HUES48 (cell line): ENCODE results near the gene TAF3.
A peak's percentile ranks its signal among the peaks of the same experiment; 100 is the strongest.

Experiments used
- H3K27ac ChIP-seq: one replicate; pipeline ENCODE4 v1.7.0; 2013; ENCODE audit warnings: low read depth, low read length, inconsistent platforms
- H3K27me3 ChIP-seq: 2 replicates; pipeline ENCODE4 v1.6.1; 2013; ENCODE audit warnings: mild to moderate bottlenecking, low read length; ENCODE audit not compliant: control insufficient read depth, insufficient read depth
- H3K36me3 ChIP-seq: 2 replicates; pipeline ENCODE4 v1.6.1; 2013; ENCODE audit warnings: low read length; ENCODE audit not compliant: control insufficient read depth, insufficient read depth
- H3K4me1 ChIP-seq: 2 replicates; pipeline ENCODE4 v1.6.1; 2013; ENCODE audit warnings: mild to moderate bottlenecking, low read length; ENCODE audit not compliant: control insufficient read depth, insufficient read depth
- H3K4me3 ChIP-seq: 2 replicates; pipeline ENCODE4 v1.5.1; 2013; ENCODE audit warnings: mild to moderate bottlenecking, low read depth, low read length
- H3K9ac ChIP-seq: 2 replicates; pipeline ENCODE4 v1.6.1; 2013; ENCODE audit warnings: mild to moderate bottlenecking, low read depth, low read length, moderate library complexity
- H3K9me3 ChIP-seq: 2 replicates; pipeline ENCODE4 v1.6.1; 2013; ENCODE audit warnings: low read length; ENCODE audit not compliant: control insufficient read depth, insufficient read depth

The TAF3 gene

GRCh38 chr10:7836571-7836970 lies 18.3 kb downstream of the TAF3 start:
- H3K27ac ChIP-seq: no peak overlapping the region
- no peaks in the 10 kb centered on the region for H3K27me3 ChIP-seq
- no peaks in the 10 kb centered on the region for H3K9me3 ChIP-seq
- 0 out of 2 replicates have a peak, but pooled peaks cover 2% of the 10 kb centered on the region for H3K36me3 ChIP-seq
- H3K4me1 ChIP-seq: no peaks in the 10 kb centered on the region
- H3K4me3 ChIP-seq: no peak overlapping the region
- H3K9ac ChIP-seq: no peak overlapping the region

GRCh38 chr10:7846591-7846990 lies 28.3 kb downstream of the TAF3 start:
- Histone ChIP-seq H3K9me3 (no peaks in the 10 kb centered on the region), H3K27ac (no peak overlapping the region)

GRCh38 chr10:7853226-7853842 lies 35.0 kb downstream of the TAF3 start:
- H3K9ac ChIP-seq: no peak overlapping the region
- H3K9me3 ChIP-seq: no peaks in the 10 kb centered on the region
- H3K27ac ChIP-seq: no peak overlapping the region
- peaks cover 14% of the 10 kb centered on the region; the same call in 1 of the 2 replicates for H3K4me1 ChIP-seq
- no peaks in the 10 kb centered on the region for H3K27me3 ChIP-seq
- H3K36me3 ChIP-seq: no peaks in the 10 kb centered on the region
- no peak overlapping the region for H3K4me3 ChIP-seq

More at GRCh38 chr10:7846591-7846990, 28.3 kb downstream of the TAF3 start:
- Histone ChIP-seq H3K36me3 (no peaks in the 10 kb centered on the region), H3K4me3 (no peak overlapping the region), H3K27me3 (no peaks in the 10 kb centered on the region), H3K4me1 (peaks cover 4% of the 10 kb centered on the region; the same call in 1 of the 2 replicates), H3K9ac (no peak overlapping the region)

- Histone ChIP-seq H3K4me1 (peaks cover 11% of the 10 kb centered on the region; the same call in 1 of the 2 replicates), H3K9ac (no peak overlapping the region), H3K27ac (no peak overlapping the region), H3K4me3 (no peak overlapping the region), H3K36me3 (no peaks in the 10 kb centered on the region), H3K9me3 (no peaks in the 10 kb centered on the region), H3K27me3 (no peaks in the 10 kb centered on the region)
These were observed 35.6 kb downstream of the TAF3 start for GRCh38 chr10:7853890-7854289.

GRCh38 chr10:7855205-7855604 lies 36.9 kb downstream of the TAF3 start:
- peak overlapping the region; percentile 77 for H3K27ac ChIP-seq
- H3K4me1 ChIP-seq: peaks cover 11% of the 10 kb centered on the region; the same call in 1 of the 2 replicates

DNA sequence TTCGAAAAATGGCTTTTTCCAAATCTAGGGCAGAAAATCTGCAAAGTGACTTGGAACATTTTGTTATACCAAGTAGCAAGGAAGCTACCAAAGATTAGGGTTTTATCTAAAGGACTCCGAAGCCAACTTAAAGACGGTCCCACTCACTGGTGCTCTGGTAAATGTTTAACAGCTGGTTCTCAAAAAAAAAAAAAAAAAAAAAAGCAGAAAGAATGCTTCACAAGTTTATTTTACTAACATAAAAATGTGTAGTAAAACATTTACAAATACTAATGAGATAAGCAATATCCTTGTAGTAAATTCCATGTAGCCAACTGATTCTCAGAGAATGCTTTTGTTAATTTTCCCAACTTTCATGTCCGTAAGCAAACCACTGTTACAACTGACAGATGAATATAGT lies 38.4 kb downstream of the TAF3 start:
- no peaks in the 10 kb centered on the region for H3K36me3 ChIP-seq
- H3K9ac ChIP-seq: no peak overlapping the region
- no peaks in the 10 kb centered on the region for H3K27me3 ChIP-seq
- no peak overlapping the region for H3K4me3 ChIP-seq
- H3K27ac ChIP-seq: no peak overlapping the region
- H3K9me3 ChIP-seq: peaks cover 11% of the 10 kb centered on the region
- H3K4me1 ChIP-seq: peaks cover 11% of the 10 kb centered on the region; the same call in 1 of the 2 replicates

More at GRCh38 chr10:7855205-7855604, 36.9 kb downstream of the TAF3 start:
- no peaks in the 10 kb centered on the region for H3K36me3 ChIP-seq
- no peak overlapping the region for H3K9ac ChIP-seq
- H3K4me3 ChIP-seq: no peak overlapping the region
- H3K9me3 ChIP-seq: peaks cover under 1% of the 10 kb centered on the region; the same call in 1 of the 2 replicates
- H3K27me3 ChIP-seq: no peaks in the 10 kb centered on the region

GRCh38 chr10:7857262-7857661 lies 39.0 kb downstream of the TAF3 start:
- no peak overlapping the region for H3K4me3 ChIP-seq
- no peak overlapping the region for H3K27ac ChIP-seq
- peaks cover 17% of the 10 kb centered on the region for H3K9me3 ChIP-seq
- no peaks in the 10 kb centered on the region for H3K36me3 ChIP-seq
- no peaks in the 10 kb centered on the region for H3K27me3 ChIP-seq
- no peak overlapping the region for H3K9ac ChIP-seq
- peaks cover 11% of the 10 kb centered on the region; the same call in 1 of the 2 replicates for H3K4me1 ChIP-seq

DNA sequence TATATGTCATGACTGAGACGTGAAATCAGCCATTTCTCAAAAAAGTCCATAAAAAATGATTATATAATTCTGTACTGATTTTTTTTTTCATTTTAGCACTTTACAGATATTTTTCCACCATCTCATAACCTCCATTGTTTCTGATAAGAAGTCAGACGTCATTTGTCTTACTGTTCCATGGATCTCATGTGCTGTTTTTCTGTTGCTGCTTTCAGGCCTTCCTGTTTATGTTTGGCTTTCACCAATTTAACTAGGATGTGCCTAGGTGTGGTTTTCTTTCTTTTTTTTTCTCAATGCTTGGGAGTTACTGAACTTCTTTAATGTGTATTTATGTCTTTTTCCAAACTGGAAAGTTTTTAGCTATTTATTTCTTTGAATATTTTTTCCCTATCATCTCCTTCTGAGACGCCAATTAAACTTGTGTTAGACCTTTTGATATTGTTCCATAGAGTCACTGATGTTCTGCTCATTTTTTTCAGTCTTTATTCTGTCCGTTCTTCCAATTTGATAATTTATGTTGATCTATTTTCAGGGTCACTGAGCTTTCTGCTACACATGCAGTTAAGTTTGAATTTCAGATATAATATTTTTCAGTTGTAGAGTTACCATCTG lies 43.3 kb downstream of the TAF3 start:
- no peaks in the 10 kb centered on the region for H3K36me3 ChIP-seq
- H3K27me3 ChIP-seq: no peaks in the 10 kb centered on the region
- H3K4me1 ChIP-seq: no peaks in the 10 kb centered on the region
- peaks cover 19% of the 10 kb centered on the region for H3K9me3 ChIP-seq
- no peak overlapping the region for H3K9ac ChIP-seq
- H3K27ac ChIP-seq: no peak overlapping the region
- no peak overlapping the region for H3K4me3 ChIP-seq

GRCh38 chr10:7862121-7862514 lies 43.8 kb downstream of the TAF3 start:
- H3K4me1 ChIP-seq: no peaks in the 10 kb centered on the region
- H3K27me3 ChIP-seq: no peaks in the 10 kb centered on the region
- no peaks in the 10 kb centered on the region for H3K36me3 ChIP-seq
- H3K27ac ChIP-seq: no peak overlapping the region
- H3K4me3 ChIP-seq: no peak overlapping the region
- H3K9me3 ChIP-seq: peaks cover 19% of the 10 kb centered on the region
- H3K9ac ChIP-seq: no peak overlapping the region

GRCh38 chr10:7866176-7866575 lies 47.9 kb downstream of the TAF3 start:
- Histone ChIP-seq H3K9ac (no peak overlapping the region), H3K27ac (no peak overlapping the region), H3K27me3 (no peaks in the 10 kb centered on the region), H3K4me3 (no peak overlapping the region), H3K36me3 (no peaks in the 10 kb centered on the region), H3K9me3 (peaks cover 13% of the 10 kb centered on the region), H3K4me1 (0 out of 2 replicates have a peak, but pooled peaks cover 5% of the 10 kb centered on the region)

GRCh38 chr10:7872041-7872442 lies 53.7 kb downstream of the TAF3 start:
- Histone ChIP-seq H3K27ac (no peak overlapping the region), H3K4me3 (no peak overlapping the region), H3K36me3 (no peaks in the 10 kb centered on the region), H3K27me3 (no peaks in the 10 kb centered on the region), H3K9me3 (no peaks in the 10 kb centered on the region), H3K9ac (no peak overlapping the region), H3K4me1 (peaks cover 9% of the 10 kb centered on the region; the same call in 1 of the 2 replicates)
